IPS DF 6.9 (cell line): ENCODE results near the gene TGM6.

Experiments used
- DNase-seq: peaks from one replicate; pipeline ENCODE4 v3.0.0-alpha.2; 2013; ENCODE audit warnings: low read depth, low spot score
- H3K27ac ChIP-seq: one replicate; pipeline ENCODE4 v1.5.1; 2013; ENCODE audit warnings: low read length, control low read depth
- H3K27me3 ChIP-seq: 2 replicates; pipeline ENCODE4 v1.6.1; 2013; ENCODE audit warnings: mild to moderate bottlenecking, low read length; ENCODE audit not compliant: control insufficient read depth, insufficient read depth
- H3K36me3 ChIP-seq: 2 replicates; pipeline ENCODE4 v1.6.1; 2013; ENCODE audit warnings: low read length; ENCODE audit not compliant: control insufficient read depth, insufficient read depth
- H3K4me1 ChIP-seq: 2 replicates; pipeline ENCODE4 v1.6.1; 2013; ENCODE audit warnings: low read length; ENCODE audit not compliant: control insufficient read depth, insufficient read depth
- H3K4me3 ChIP-seq: 2 replicates; pipeline ENCODE4 v1.5.1; 2013; ENCODE audit warnings: mild to moderate bottlenecking, low read length
- H3K9me3 ChIP-seq: 2 replicates; pipeline ENCODE4 v1.6.1; 2013; ENCODE audit warnings: low read length, inconsistent platforms; ENCODE audit not compliant: control insufficient read depth, insufficient read depth
- WGBS: extraction: QIAGEN DNeasy Blood & Tissue Kit; methylation state at CpG from one replicate; pipeline ENCODE4 v1.1.7; 2013; ENCODE audit warnings: mixed read lengths, missing lambda C conversion rate; ENCODE audit not compliant: insufficient read length, insufficient coverage; 5-methylcytosine and 5-hydroxymethylcytosine counted together

Gene TGM6

GRCh38 chr20:2396241-2396814 is 15.6 kb downstream of the TGM6 start:
- Histone ChIP-seq H3K4me3 (no peak overlapping the region), H3K4me1 (no peaks in the 10 kb centered on the region), H3K36me3 (no peaks in the 10 kb centered on the region), H3K27ac (no peak overlapping the region), H3K27me3 (no peaks in the 10 kb centered on the region), H3K9me3 (no peaks in the 10 kb centered on the region)
- DNase-seq = no peak
- WGBS = no CpG with 5 or more reads among the region's 14 CpGs

GRCh38 chr20:2397091-2397490 is 16.4 kb downstream of the TGM6 start:
- no peak overlapping the region for H3K27ac ChIP-seq
- WGBS = no CpG with 5 or more reads among the region's 8 CpGs
- H3K4me3 ChIP-seq = no peak overlapping the region
- no peaks in the 10 kb centered on the region for H3K4me1 ChIP-seq
- no peak for DNase-seq
- H3K27me3 ChIP-seq = no peaks in the 10 kb centered on the region
- H3K36me3 ChIP-seq = no peaks in the 10 kb centered on the region
- no peaks in the 10 kb centered on the region for H3K9me3 ChIP-seq

GRCh38 chr20:2397595-2398145 is 17.0 kb downstream of the TGM6 start:
- Histone ChIP-seq H3K36me3 (no peaks in the 10 kb centered on the region), H3K4me3 (no peak overlapping the region), H3K27me3 (no peaks in the 10 kb centered on the region), H3K27ac (no peak overlapping the region), H3K9me3 (no peaks in the 10 kb centered on the region), H3K4me1 (no peaks in the 10 kb centered on the region)
- no peak for DNase-seq
- no CpG with 5 or more reads among the region's 12 CpGs for WGBS

- H3K36me3 ChIP-seq = no peaks in the 10 kb centered on the region
- no peaks in the 10 kb centered on the region for H3K27me3 ChIP-seq
- no peaks in the 10 kb centered on the region for H3K4me1 ChIP-seq
- no peak overlapping the region for H3K27ac ChIP-seq
- H3K4me3 ChIP-seq = no peak overlapping the region
- WGBS = no CpG with 5 or more reads among the region's 1 CpG
- DNase-seq = no peak
- no peaks in the 10 kb centered on the region for H3K9me3 ChIP-seq
These were observed 17.7 kb downstream of the TGM6 start for GRCh38 chr20:2398449-2398848.

- H3K27me3 ChIP-seq = no peaks in the 10 kb centered on the region
- no peak overlapping the region for H3K4me3 ChIP-seq
- no peaks in the 10 kb centered on the region for H3K9me3 ChIP-seq
- DNase-seq = no peak
- H3K36me3 ChIP-seq = no peaks in the 10 kb centered on the region
- H3K27ac ChIP-seq = no peak overlapping the region
- WGBS = no CpG with 5 or more reads among the region's 16 CpGs
- H3K4me1 ChIP-seq = no peaks in the 10 kb centered on the region
These were observed 18.7 kb downstream of the TGM6 start for GRCh38 chr20:2399390-2399789.

- Histone ChIP-seq H3K9me3 (no peaks in the 10 kb centered on the region), H3K36me3 (no peaks in the 10 kb centered on the region), H3K27ac (no peak overlapping the region), H3K4me3 (no peak overlapping the region), H3K27me3 (no peaks in the 10 kb centered on the region), H3K4me1 (no peaks in the 10 kb centered on the region)
- no peak for DNase-seq
- no CpG with 5 or more reads among the region's 11 CpGs for WGBS
These were observed 19.6 kb downstream of the TGM6 start for GRCh38 chr20:2400290-2400689.

- DNase-seq = no peak
- no peaks in the 10 kb centered on the region for H3K27me3 ChIP-seq
- no peak overlapping the region for H3K27ac ChIP-seq
- no CpG with 5 or more reads among the region's 2 CpGs for WGBS
- no peaks in the 10 kb centered on the region for H3K9me3 ChIP-seq
- H3K4me1 ChIP-seq = no peaks in the 10 kb centered on the region
- H3K36me3 ChIP-seq = no peaks in the 10 kb centered on the region
- no peak overlapping the region for H3K4me3 ChIP-seq
These were observed 20.8 kb downstream of the TGM6 start for GRCh38 chr20:2401527-2401926.

GRCh38 chr20:2402271-2402980 is 21.7 kb downstream of the TGM6 start:
- Histone ChIP-seq H3K4me3 (no peak overlapping the region), H3K4me1 (no peaks in the 10 kb centered on the region), H3K27ac (no peak overlapping the region), H3K36me3 (no peaks in the 10 kb centered on the region), H3K9me3 (no peaks in the 10 kb centered on the region), H3K27me3 (no peaks in the 10 kb centered on the region)
- no CpG with 5 or more reads among the region's 7 CpGs for WGBS
- DNase-seq = no peak

GRCh38 chr20:2403291-2404052 is 22.8 kb downstream of the TGM6 start:
- H3K4me3 ChIP-seq = no peak overlapping the region
- no CpG with 5 or more reads among the region's 24 CpGs for WGBS
- no peak for DNase-seq
- H3K27ac ChIP-seq = no peak overlapping the region
- H3K27me3 ChIP-seq = no peaks in the 10 kb centered on the region
- H3K36me3 ChIP-seq = no peaks in the 10 kb centered on the region
- H3K9me3 ChIP-seq = no peaks in the 10 kb centered on the region
- H3K4me1 ChIP-seq = no peaks in the 10 kb centered on the region

GRCh38 chr20:2405693-2406065 is 25.0 kb downstream of the TGM6 start:
- H3K4me3 ChIP-seq = no peak overlapping the region
- H3K4me1 ChIP-seq = no peaks in the 10 kb centered on the region
- no peaks in the 10 kb centered on the region for H3K36me3 ChIP-seq
- H3K27ac ChIP-seq = no peak overlapping the region
- H3K9me3 ChIP-seq = no peaks in the 10 kb centered on the region
- no CpG with 5 or more reads among the region's 1 CpG for WGBS
- H3K27me3 ChIP-seq = no peaks in the 10 kb centered on the region
- no peak for DNase-seq
